Erythroblast (primary cell): ENCODE measurements around the gene PPM1E.

Source experiments
- GATA1 ChIP-seq: IDR thresholded peaks from 2 replicates; pipeline ENCODE4 v1.6.1; 2011; ENCODE audit warnings: low read depth, mild to moderate bottlenecking, control low read depth, low read length, moderate library complexity
- POLR2A ChIP-seq: IDR thresholded peaks from 2 replicates; pipeline ENCODE4 v1.6.1; 2011; ENCODE audit warnings: mild to moderate bottlenecking, low read length

- TF ChIP-seq POLR2A (no peak), GATA1 (no peak)
Observed at GRCh38 chr17:58966208-58966607, 210.6 kb downstream of the PPM1E start.
